GM12878 (cell line): ENCODE data around the gene LIMCH1. TPM values are rescaled to one million over a fixed set of nuclear protein-coding genes. Genes with fewer than 3 reads are reported as not detected.

Experiments
- ATAC-seq: fragments of 200-7000 bp; cut with Tn5 transposase; 3 replicates; pipeline ENCODE4 v1.9.1; 2020; ENCODE audit warnings: mild to moderate bottlenecking, moderate library complexity
- BruUV-seq: library from RNA; stranded (reverse); fragments of 400-500 nt; replicated peaks from 2 replicates; lab custom pipeline; 2021; lab: Mats Ljungman, UMichigan
- CTCF ChIA-PET: fragments of 300-600 bp; sonication (Branson Sonifier 250); formaldehyde crosslinking; extraction: SDS; loops from one replicate; lab custom pipeline; 2021; ENCODE audit warnings: inconsistent platforms; lab: Yijun Ruan, JAX
- POLR2A ChIA-PET: fragments of 350-600 bp; formaldehyde crosslinking; extraction: SDS; loops from one replicate; lab custom pipeline; 2021; ENCODE audit warnings: inconsistent platforms; lab: Charles Lee
- RAD21 ChIA-PET: fragments of 300-600 bp; sonication (Branson Sonifier 250); formaldehyde crosslinking; loops from one replicate; lab custom pipeline; 2023; ENCODE audit warnings: antibody characterized with exemption; ENCODE audit not compliant: unreplicated experiment; lab: Charles Lee
- SMC1A ChIA-PET: fragments of 300-600 bp; sonication (Branson Sonifier 250); formaldehyde crosslinking; loops from one replicate; lab custom pipeline; 2023; ENCODE audit not compliant: unreplicated experiment, uncharacterized antibody; lab: Charles Lee
- DNase-seq: peaks from one replicate; pipeline ENCODE4 v3.0.0-alpha.2; 2011; ENCODE audit warnings: low read depth, low spot score
- FAIRE-seq: peaks from 3 replicates; lab custom pipeline; 2011; peaks lifted over from hg19 to GRCh38; lab: Jason Lieb, UNC
- H2AFZ ChIP-seq: 2 replicates; pipeline ENCODE4 v1.6.0; 2011; ENCODE audit warnings: low read depth, low read length, control low read depth; ENCODE audit not compliant: control insufficient read depth
- H3K27ac ChIP-seq: 2 replicates; pipeline ENCODE4 v1.5.1; 2011; ENCODE audit warnings: control low read depth; ENCODE audit not compliant: control insufficient read depth, insufficient read depth
- H3K27me3 ChIP-seq, 2 experiments: replicated peaks in 1 of 2; 2 replicates each; pipeline versions ENCODE4 v1.6.0 to v1.6.1; 2011; ENCODE audit warnings: low read length in 1 of 2; ENCODE audit not compliant: control insufficient read depth in 2 of 2, insufficient read depth in 2 of 2
- H3K36me3 ChIP-seq, 2 experiments: 2 replicates each; pipeline ENCODE4 v1.5.1; 2011; ENCODE audit warnings: low read length in 1 of 2; ENCODE audit not compliant: control insufficient read depth in 2 of 2, insufficient read depth in 2 of 2
- H3K4me1 ChIP-seq: 2 replicates; pipeline ENCODE4 v1.6.1; 2011; ENCODE audit warnings: mild to moderate bottlenecking, low read length, moderate library complexity, mixed read lengths; ENCODE audit not compliant: control insufficient read depth, insufficient read depth
- H3K4me2 ChIP-seq: 2 replicates; pipeline ENCODE4 v1.6.0; 2011; ENCODE audit warnings: control low read depth; ENCODE audit not compliant: control insufficient read depth, insufficient read depth
- H3K4me3 ChIP-seq: fragments of 200-600 bp; sonication (generic); 2 replicates; pipeline ENCODE4 v1.5.1; 2016
- H3K79me2 ChIP-seq: 2 replicates; pipeline ENCODE4 v1.6.0; 2011; ENCODE audit warnings: low read length; ENCODE audit not compliant: control insufficient read depth, insufficient read depth
- H3K9ac ChIP-seq: 2 replicates; pipeline ENCODE4 v1.8.0; 2011; ENCODE audit warnings: low read length, control low read depth, mixed read lengths; ENCODE audit not compliant: control insufficient read depth, insufficient read depth
- H3K9me3 ChIP-seq: replicated peaks from 3 replicates; pipeline ENCODE4 v1.5.1; 2011; ENCODE audit warnings: mild to moderate bottlenecking, low read length; ENCODE audit not compliant: control insufficient read depth, insufficient read depth
- H4K20me1 ChIP-seq: 2 replicates; pipeline ENCODE4 v1.6.0; 2011; ENCODE audit not compliant: control insufficient read depth, insufficient read depth
- ATF2 ChIP-seq: IDR thresholded peaks from 2 replicates; pipeline ENCODE4 v1.6.1; 2012; ENCODE audit warnings: low read length, inconsistent platforms
- BMI1 ChIP-seq: fragments of 450-650 bp; IDR thresholded peaks from 2 replicates; pipeline ENCODE4 v1.6.1; 2016; ENCODE audit warnings: mild to moderate bottlenecking, moderate library complexity, borderline replicate concordance
- CEBPB ChIP-seq, 2 experiments: fragments of 150-350 bp in 1 of 2; IDR thresholded peaks; 2 replicates each; pipeline ENCODE4 v1.6.1; 2012 to 2014; ENCODE audit warnings: low read depth in 2 of 2, low read length in 2 of 2, borderline replicate concordance in 1 of 2, inconsistent platforms in 1 of 2
- EZH2 ChIP-seq: IDR thresholded peaks from 2 replicates; pipeline ENCODE4 v1.6.1; 2012; ENCODE audit warnings: low read depth, mild to moderate bottlenecking, control low read depth, inconsistent platforms, low read length, borderline replicate concordance; ENCODE audit not compliant: control insufficient read depth
- HCFC1 ChIP-seq: fragments of 150-350 bp; IDR thresholded peaks from 2 replicates; pipeline ENCODE4 v1.6.1; 2014; ENCODE audit warnings: low read length
- MTA3 ChIP-seq: IDR thresholded peaks from 2 replicates; pipeline ENCODE4 v1.6.1; 2012; ENCODE audit warnings: low read length, inconsistent platforms, borderline replicate concordance
- NFYA ChIP-seq: IDR thresholded peaks from 2 replicates; pipeline ENCODE4 v1.6.1; 2011; ENCODE audit warnings: low read depth, mild to moderate bottlenecking, low read length, improper control_type of control experiment, borderline replicate concordance
- NKRF ChIP-seq: fragments of 450-650 bp; conservative IDR thresholded peaks from 2 replicates; pipeline ENCODE4 v1.6.1; 2017; ENCODE audit warnings: mild to moderate bottlenecking, moderate library complexity
- NR2C1 ChIP-seq: fragments of 450-650 bp; IDR thresholded peaks from 2 replicates; pipeline ENCODE4 v1.6.1; 2017; ENCODE audit warnings: antibody characterized with exemption, mild to moderate bottlenecking, moderate library complexity
- NRF1 ChIP-seq: conservative IDR thresholded peaks from 2 replicates; pipeline ENCODE4 v1.6.1; 2011; ENCODE audit warnings: mild to moderate bottlenecking, low read depth, low read length, improper control_type of control experiment
- PAX8 ChIP-seq: fragments of 450-650 bp; IDR thresholded peaks from 2 replicates; pipeline ENCODE4 v1.6.1; 2017; ENCODE audit warnings: mild to moderate bottlenecking, moderate library complexity
- PML ChIP-seq: IDR thresholded peaks from 2 replicates; pipeline ENCODE4 v1.6.1; 2012; ENCODE audit warnings: low read length, inconsistent platforms
- POLR2AphosphoS5 ChIP-seq: IDR thresholded peaks from 2 replicates; pipeline ENCODE4 v1.6.1; 2011; ENCODE audit warnings: mild to moderate bottlenecking, low read length, inconsistent platforms
- SKIL ChIP-seq: fragments of 450-650 bp; IDR thresholded peaks from 2 replicates; pipeline ENCODE4 v1.6.1; 2017; ENCODE audit warnings: mild to moderate bottlenecking, low read depth, inconsistent platforms; ENCODE audit not compliant: poor library complexity, severe bottlenecking
- SMC3 ChIP-seq: IDR thresholded peaks from 2 replicates; pipeline ENCODE4 v1.6.1; 2011; ENCODE audit warnings: low read length, improper control_type of control experiment, borderline replicate concordance
- SRF ChIP-seq, 2 experiments: IDR thresholded peaks; 2 replicates each; pipeline ENCODE4 v1.6.1; 2011; ENCODE audit warnings: low read depth in 2 of 2, low read length in 2 of 2, mild to moderate bottlenecking in 1 of 2, moderate library complexity in 1 of 2
- SUPT20H ChIP-seq: IDR thresholded peaks from 2 replicates; pipeline ENCODE4 v1.6.1; 2011; ENCODE audit warnings: low read depth, mild to moderate bottlenecking, low read length, moderate library complexity, borderline replicate concordance; ENCODE audit not compliant: control insufficient read depth
- TAF1 ChIP-seq: IDR thresholded peaks from 2 replicates; pipeline ENCODE4 v1.6.1; 2011; ENCODE audit warnings: mild to moderate bottlenecking, low read depth, low read length, borderline replicate concordance
- YY1 ChIP-seq: IDR thresholded peaks from 2 replicates; pipeline ENCODE4 v1.6.1; 2011; ENCODE audit warnings: low read depth, mild to moderate bottlenecking, low read length
- WGBS: methylation state at CpG from one replicate; pipeline ENCODE4 v1.1.6; 2016; ENCODE audit warnings: low lambda C conversion rate; ENCODE audit not compliant: insufficient replicate concordance, insufficient coverage; ENCODE audit errors: missing lambda C conversion rate; 5-methylcytosine and 5-hydroxymethylcytosine counted together
- in situ Hi-C: fragments of 300-500 bp; cut with MboI; formaldehyde crosslinking; loops from 9 replicates; pipeline ENCODE4 v1.14.3; 2018; ENCODE audit warnings: mixed read lengths
- intact Hi-C: fragments of 100-400 bp; cut with micrococcal nuclease; formaldehyde crosslinking; loops from one replicate; pipeline ENCODE4 v1.14.2; 2022; ENCODE audit not compliant: unreplicated experiment
- polyA plus RNA-seq, 11 experiments: library from polyadenylated mRNA; depleted of rRNA in 4 of 11; unstranded in 6 of 11; stranded (reverse) in 5 of 11; fragments of >200 nt; fragmentation: Nextera tagmentation in 4 of 11; fragmentation: Illumina TruSeq in 1 of 11; extraction: Ambion mirVana in 4 of 11; extraction: Trizol in 1 of 11; gene quantifications; 1 replicate in 1 of 11; 2 replicates in 10 of 11; pipeline versions ENCODE4 v1.2.1 to v1.2.3, GENCODE V29; 2011 to 2016; ENCODE audit warnings: inconsistent platforms in 2 of 11, missing spikeins in 2 of 11, low read depth in 1 of 11
- total RNA-seq, 4 experiments: library from RNA; depleted of rRNA in 3 of 4; stranded (reverse); fragments of >200 nt in 3 of 4; fragmentation: Illumina TruSeq in 1 of 4; extraction: Trizol in 1 of 4; gene quantifications; 2 replicates each; pipeline versions ENCODE4 v1.2.1 to v1.2.3, GENCODE V29; 2013 to 2021

Gene LIMCH1
- total and polyA plus RNA-seq, 10 of the 15 experiments (the other 5 are each of a cell fraction or from before 2014, with no cell fraction given), result 0.07 to 0.15 TPM; not detected in 8

GRCh38 chr4:41579043-41579442 lies 41.1 kb downstream of the LIMCH1 start:
- Histone ChIP-seq H3K9me3 (no peaks in the 10 kb centered on the region), H3K79me2 (no peaks in the 10 kb centered on the region), H3K27ac (no peak overlapping the region), H4K20me1 (no peaks in the 10 kb centered on the region), H3K4me3 (no peak overlapping the region)
- ChIA-PET POLR2A (no interaction called here), RAD21 (no interaction called here), SMC1A (interaction anchor here (0.7 kb wide), 1 partner anchor 12 kb away, joined by 3 read pairs; no protein-coding TSS in a partner anchor)
- BruUV-seq, result no TSS peak
- in situ Hi-C loops, result no loop called here
- no peak for TF ChIP-seq SMC3
- TF ChIP-seq PAX8, result no peak
- TF ChIP-seq NKRF, result no peak
- no peak for TF ChIP-seq HCFC1
- no peak for TF ChIP-seq EZH2
- TF ChIP-seq CEBPB (IDR thresholded peaks at IDR 0.05; ENCODE audit: borderline replicate concordance in 1 of 2, low read depth in 2 of 2, low read length in 2 of 2), result no peak
- no peak for TF ChIP-seq BMI1
- no peak for TF ChIP-seq NRF1
- TF ChIP-seq NR2C1, result no peak
- TF ChIP-seq SRF (IDR thresholded peaks at IDR 0.05; ENCODE audit: low read depth in 2 of 2, low read length in 2 of 2), result no peak
- TF ChIP-seq SUPT20H, result no peak
- no peak for TF ChIP-seq PML
- no peak for TF ChIP-seq NFYA
- no peak for TF ChIP-seq SKIL
- TF ChIP-seq ATF2, result no peak
- no peak for TF ChIP-seq MTA3
- no peak for TF ChIP-seq YY1
- no peak for TF ChIP-seq TAF1
- TF ChIP-seq POLR2AphosphoS5, result no peak
- TF ChIP-seq, all 136 proteins: peak for 0
- no peak for ATAC-seq
- FAIRE-seq, result no peak
- Histone ChIP-seq H3K9ac (no peak overlapping the region), H3K27me3 (no peaks in the 10 kb centered on the region), H3K4me1 (no peaks in the 10 kb centered on the region), H2AFZ (no peak overlapping the region), H3K4me2 (no peak overlapping the region), H3K36me3 (no peaks in the 10 kb centered on the region)
- no peak for DNase-seq
- WGBS, result 53% methylated on average over 3 of the region's 3 CpGs
- intact Hi-C loops, result no loop called here
- CTCF ChIA-PET, result no interaction called here
